Fibroblast of the conjunctiva (primary cell): ENCODE measurements around the gene ATG7.

Source experiments
- DNase-seq: peaks from one replicate; pipeline ENCODE4 v3.0.0-alpha.2; 2010; ENCODE audit warnings: low read depth

ATG7 gene

DNA sequence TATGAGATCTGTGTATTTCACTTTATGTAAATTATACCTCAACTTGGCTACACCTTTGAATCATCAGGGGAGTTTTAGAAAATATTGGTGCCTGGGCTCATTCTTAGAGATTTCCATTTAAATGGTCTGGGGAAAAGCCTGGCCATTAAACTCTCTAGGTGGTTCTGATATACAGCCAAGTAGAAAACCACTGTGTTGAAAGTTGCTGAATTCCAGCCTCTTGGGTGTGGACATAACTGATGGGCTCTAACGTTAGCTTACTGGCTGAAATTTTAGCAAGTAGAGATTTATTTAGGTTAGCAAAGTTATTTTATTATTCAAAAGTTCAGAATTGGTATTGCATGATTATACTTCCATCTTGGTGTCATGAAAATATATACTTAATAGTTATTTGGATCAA lies 84.1 kb downstream of the ATG7 start:
- DNase-seq, result no peak

DNA sequence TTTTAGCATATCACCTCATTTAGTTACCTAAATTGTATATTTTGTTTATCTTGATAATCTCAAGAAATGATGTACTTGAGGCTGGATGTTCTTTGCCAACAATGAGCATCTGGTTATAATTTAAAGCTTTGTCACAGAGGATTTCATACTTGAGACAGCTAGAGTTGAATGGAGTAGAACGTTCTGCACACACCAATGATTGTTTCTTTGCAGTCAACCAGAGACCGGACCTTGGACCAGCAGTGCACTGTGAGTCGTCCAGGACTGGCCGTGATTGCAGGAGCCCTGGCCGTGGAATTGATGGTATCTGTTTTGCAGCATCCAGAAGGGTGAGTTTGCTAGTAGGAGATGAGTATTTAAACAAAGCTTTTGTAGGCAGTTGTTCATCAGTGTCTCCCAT lies 90.4 kb downstream of the ATG7 start:
- no peak for DNase-seq

- no peak for DNase-seq
These were observed 91.5 kb downstream of the ATG7 start for GRCh38 chr3:11363715-11364114.

- DNase-seq, result no peak
These were observed 92.0 kb downstream of the ATG7 start for GRCh38 chr3:11364181-11364580.

DNA sequence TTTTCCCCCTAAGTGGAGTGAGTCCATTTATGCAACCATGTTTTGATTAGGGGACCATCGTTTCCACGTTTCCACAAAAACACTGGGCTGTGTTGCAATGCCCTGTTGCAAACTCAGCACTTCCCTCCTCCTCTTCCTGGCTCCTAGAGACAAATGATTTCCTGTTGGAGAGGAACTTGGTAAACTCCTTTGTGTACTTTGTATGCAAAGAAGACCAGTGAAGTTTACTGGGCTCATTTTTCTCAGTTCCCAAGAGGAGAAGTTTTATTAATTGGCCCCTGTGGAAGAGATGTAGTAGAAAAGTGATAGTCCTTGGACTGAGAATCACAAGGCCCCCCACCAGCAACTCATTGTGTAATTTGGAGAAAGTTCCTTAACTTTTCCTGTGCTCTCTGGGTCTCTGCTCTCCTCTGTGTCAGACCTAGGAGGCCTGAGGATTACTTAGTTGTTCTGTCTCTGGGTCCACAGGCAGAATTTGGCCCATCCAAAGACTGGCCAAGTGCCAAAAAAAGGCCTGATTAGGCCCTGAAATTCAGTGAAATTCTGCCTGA lies 95.0 kb downstream of the ATG7 start:
- DNase-seq, result peak; percentile 70

GRCh38 chr3:11370191-11370590 lies 98.0 kb downstream of the ATG7 start:
- DNase-seq, result no peak

- DNase-seq, result no peak
These were observed 98.8 kb downstream of the ATG7 start for GRCh38 chr3:11370966-11371365.

DNA sequence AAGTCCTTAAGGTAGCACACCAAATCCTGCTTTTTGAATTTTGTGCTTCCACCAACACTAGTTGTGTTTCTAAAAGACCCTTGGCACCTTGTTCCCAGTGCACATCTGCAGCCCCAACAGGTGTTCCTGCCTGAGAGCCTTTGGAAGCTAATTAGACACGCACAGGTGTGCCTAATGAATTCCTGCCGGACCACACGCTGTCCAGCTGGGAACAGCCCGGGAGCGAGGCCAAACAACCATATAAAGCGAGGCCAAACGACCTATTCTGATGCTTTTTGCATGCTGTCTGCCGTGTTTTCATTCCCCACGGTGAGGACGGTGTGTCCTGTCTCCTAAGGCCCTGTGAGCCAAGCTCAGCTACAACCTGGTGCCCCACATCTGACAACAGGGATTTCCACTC lies 99.5 kb downstream of the ATG7 start:
- DNase-seq, result no peak

DNA sequence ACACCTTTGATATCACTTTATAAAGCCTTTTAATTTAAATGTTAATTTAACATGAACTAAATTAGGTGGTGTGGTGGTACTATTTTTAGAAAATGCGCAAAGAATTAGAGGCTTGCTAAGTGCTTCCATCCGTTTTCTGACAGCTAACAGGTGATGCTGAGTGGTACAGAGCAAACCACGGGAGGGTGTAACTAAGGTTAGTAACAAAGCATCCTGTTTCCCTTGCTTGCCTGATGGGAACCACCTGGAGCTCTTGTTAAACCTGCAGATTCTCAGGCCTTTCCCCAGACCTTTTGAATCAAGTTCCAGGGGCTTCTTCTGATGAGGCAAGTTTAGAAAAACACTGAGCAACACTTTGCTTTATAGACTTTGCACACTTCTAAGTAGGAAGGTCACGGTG lies 101.0 kb downstream of the ATG7 start:
- no peak for DNase-seq

DNA sequence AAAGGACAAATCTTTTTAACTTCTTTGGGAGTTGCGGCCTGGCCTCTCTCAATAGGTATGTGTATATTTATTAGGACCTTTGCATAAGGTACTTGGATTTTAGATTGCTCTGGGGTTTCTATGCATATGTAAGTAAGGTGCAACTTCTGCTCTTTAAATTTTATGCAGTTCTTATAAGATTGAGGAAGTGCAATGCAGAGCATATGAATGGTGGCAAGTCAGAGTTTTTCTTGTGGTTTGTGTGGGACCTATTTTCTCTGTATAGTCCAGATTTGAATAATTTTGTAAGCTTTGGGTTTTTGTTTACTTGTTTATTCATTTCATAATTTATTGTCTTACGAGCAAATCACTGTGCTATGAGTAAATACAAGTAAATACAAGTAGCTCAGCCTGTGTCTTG lies 101.5 kb downstream of the ATG7 start:
- no peak for DNase-seq

DNA sequence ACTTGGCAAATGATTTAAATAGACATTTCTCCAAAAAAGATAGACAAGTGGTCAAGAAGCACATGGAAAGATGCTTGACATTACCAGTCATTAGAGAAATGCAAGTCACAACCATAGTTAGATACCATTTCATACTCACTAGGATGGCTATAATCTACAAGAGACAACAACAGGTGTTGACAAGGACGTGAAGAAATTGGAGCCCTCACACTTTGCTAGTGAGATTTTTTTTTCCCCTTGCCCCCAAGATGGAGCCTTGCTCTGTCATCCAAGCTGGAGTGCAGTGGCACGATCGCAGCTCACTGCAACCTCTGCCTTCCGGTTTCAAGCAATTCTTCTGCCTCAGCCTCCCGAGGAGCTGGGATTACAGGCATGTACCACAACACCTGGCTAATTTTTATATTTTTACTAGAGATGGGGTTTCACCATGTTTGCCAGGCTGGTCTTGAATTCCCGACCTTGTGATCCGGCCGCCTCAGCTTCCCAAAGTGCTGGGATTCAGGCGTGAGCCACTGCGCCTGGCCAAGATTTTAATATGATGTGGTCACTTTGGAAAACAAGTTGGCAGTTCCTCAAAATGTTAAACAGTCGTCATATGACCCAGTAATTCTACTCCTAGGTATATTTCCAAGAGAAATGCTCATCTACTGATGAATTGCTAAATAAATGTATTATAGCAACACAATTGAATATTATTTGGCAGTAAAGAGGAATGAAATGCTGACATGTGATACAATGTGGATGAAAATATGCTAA lies 103.3 kb downstream of the ATG7 start:
- no peak for DNase-seq

- no peak for DNase-seq
These were observed 105.5 kb downstream of the ATG7 start for GRCh38 chr3:11377719-11378118.

DNA sequence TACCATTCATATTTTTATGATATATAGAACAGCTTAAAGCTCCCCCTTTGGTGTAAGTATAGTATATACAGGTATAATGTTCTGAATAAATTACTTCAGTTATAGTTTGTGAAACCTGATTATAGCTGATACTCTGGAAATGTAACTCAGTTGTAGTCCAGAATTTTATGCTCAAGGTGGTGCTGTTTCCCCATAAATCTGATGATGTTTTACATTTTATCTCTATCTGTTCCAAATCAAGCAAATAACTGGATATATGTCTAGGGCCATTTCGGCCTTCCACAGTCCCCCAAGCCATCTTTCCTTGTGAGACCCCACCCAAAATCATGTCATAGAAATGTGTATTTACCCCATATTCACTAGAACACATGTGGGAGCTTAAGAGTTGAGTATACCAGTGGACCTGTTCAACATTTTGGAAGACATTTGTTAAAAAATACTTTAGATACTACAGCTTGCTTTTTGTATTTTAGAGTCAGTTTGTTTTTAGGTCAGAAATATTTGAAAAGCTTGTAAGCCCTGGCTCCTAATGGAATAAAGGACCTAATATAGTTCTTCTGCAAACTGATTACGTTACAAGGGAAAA lies 107.1 kb downstream of the ATG7 start:
- DNase-seq, result peak; percentile 55

DNA sequence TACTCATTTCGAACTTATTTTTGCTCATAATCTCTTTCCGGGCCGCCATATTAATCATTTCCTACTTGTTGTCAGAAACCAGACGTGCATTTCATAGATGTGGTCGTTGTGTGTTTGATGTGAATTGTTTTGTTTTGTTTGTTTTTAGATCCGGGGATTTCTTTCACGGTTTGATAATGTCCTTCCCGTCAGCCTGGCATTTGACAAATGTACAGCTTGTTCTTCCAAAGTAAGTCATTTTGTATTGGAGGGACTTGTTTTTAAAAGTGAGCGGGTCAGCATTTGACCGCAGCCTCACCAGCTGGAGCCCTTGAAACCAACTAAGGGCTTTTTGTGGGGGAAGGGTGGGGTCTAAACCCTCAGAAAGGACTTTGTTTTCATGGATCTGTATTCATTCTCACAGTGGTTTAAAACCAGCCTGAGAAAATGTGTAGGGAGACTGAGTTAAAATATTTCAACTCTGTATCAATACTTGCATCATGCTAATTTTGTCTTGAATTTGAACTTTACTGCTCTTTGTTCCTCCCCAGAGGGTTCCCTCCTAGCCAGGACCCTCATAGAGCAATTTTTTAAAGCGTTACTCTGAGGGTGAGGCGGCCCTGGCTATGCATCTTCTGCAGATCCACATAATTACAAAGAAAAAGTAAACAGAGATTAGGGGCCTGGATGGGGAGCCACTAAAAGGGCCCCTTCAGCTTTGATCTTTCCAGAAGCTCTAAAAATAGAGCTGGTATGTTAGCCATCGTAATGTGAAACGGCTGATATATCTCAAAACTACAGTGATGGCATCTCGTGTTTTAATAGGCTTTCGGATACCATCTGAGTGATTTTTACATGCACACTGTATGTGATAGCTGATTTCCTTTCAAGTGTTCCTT lies 107.9 kb downstream of the ATG7 start:
- DNase-seq, result no peak

- DNase-seq, result no peak
These were observed 108.9 kb downstream of the ATG7 start for GRCh38 chr3:11381141-11381540.

- DNase-seq, result no peak
These were observed 109.4 kb downstream of the ATG7 start for GRCh38 chr3:11381563-11381962.

- DNase-seq, result no peak
These were observed 110.0 kb downstream of the ATG7 start for GRCh38 chr3:11382146-11382745.

DNA sequence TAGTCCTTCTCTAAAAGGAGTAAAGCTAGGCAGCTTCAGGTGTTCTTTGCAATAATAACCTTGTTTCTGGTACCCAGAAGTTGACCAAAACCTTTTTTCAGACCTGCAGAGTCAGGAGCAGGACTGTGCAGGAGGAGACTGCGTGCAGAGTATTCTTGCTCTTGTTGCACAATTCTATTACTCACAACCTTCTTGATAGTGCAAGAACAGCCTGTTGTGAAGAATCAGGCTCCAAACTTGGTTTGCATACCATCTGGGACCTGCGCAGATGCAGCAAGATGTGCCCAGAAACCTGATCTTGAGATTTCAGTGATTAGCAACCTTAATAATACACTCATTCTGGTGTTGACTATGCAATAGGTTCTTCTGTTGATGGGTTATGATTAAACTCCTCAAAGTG lies 111.9 kb downstream of the ATG7 start:
- DNase-seq, result no peak

- no peak for DNase-seq
These were observed 113.1 kb downstream of the ATG7 start for GRCh38 chr3:11385326-11385725.

DNA sequence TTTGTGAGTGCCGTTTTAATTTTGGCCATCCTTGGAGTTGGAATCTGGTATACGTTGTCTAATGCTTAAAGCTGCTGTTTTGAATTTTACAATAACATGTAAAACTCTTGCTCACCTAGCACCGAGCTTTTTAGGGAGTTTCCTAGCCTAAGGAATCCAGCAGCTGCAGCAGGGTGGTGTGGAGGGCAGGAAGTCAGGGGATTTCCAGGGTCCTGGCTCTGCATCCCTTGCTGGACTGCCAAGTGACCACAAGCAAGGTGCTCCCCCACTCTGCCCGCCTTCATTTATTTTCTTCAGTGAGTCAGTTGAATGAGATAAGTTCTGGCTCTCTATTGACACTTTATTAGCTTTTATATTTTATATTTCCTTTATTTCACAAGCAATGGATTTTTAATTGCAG lies 113.7 kb downstream of the ATG7 start:
- no peak for DNase-seq

DNA sequence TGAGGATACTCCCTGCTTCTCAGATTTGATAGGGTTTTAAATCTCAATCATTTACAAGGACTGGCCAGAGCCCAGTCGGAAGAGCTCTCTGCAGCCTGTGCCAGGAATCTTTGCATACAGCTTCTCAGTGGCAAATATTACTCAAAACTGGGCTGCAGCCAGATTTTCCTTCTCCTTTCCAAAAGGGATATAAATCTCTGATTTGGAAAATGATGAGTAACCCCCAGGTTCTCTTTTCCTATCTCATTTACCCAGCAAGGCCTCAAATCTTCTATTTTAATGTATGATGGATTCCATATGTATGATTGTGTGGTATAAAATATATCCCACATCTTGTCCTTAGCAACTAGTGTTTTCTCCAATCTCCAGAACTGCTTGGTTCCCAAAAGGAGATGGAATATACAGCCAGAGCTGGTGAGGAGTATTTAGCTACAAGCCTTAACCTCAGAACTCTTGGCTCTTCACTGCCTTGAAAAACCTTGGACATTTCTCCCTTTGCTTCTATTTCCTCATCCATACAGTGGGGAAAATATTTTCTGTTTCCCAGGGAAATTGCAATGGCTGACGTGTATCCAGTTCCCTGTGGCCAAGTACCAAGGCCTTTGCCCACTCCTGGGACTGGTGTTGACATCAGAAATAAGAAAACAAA lies 114.4 kb downstream of the ATG7 start:
- no peak for DNase-seq
